Common myeloid progenitor, CD34-positive (primary cell): Measurements from ENCODE around the gene GUCY2C.
A peak's percentile ranks its signal among the peaks of the same experiment; 100 is the strongest.

Experiments used
- CTCF ChIA-PET: fragments of 350-600 bp; sonication (Branson Sonifier 250); formaldehyde crosslinking; loops from one replicate; lab custom pipeline; 2021; ENCODE audit warnings: antibody characterized with exemption; lab: Charles Lee
- POLR2A ChIA-PET: fragments of 350-600 bp; sonication (Branson Sonifier 250); formaldehyde crosslinking; loops from one replicate; lab custom pipeline; 2021; ENCODE audit warnings: antibody characterized with exemption; lab: Charles Lee
- DNase-seq, 3 donors: peaks; one replicate each; pipeline versions ENCODE4 v3.0.0 to v3.0.0-alpha.2; 2013
- H3K27ac ChIP-seq, 2 experiments: 1 replicate in 1 of 2; 2 replicates in 1 of 2; pipeline ENCODE4 v1.7.0; 2013; ENCODE audit warnings: inconsistent platforms in 2 of 2, low read length in 2 of 2, mild to moderate bottlenecking in 2 of 2, low read depth in 1 of 2, moderate library complexity in 1 of 2; ENCODE audit not compliant: severe bottlenecking in 2 of 2, insufficient read depth in 1 of 2, poor library complexity in 1 of 2
- H3K27me3 ChIP-seq, 5 experiments: replicated peaks in 2 of 5; 1 replicate in 3 of 5; 2 replicates in 2 of 5; pipeline versions ENCODE4 v1.6.1 to v1.7.0; 2013; ENCODE audit warnings: low read length in 4 of 5, mild to moderate bottlenecking in 2 of 5, moderate library complexity in 2 of 5, inconsistent platforms in 1 of 5; ENCODE audit not compliant: insufficient read depth in 5 of 5, control insufficient read depth in 4 of 5
- H3K36me3 ChIP-seq, 4 experiments: 1 replicate in 2 of 4; 2 replicates in 2 of 4; pipeline versions ENCODE4 v1.6.1 to v1.7.0; 2013; ENCODE audit warnings: low read length in 3 of 4, control low read depth in 1 of 4, mild to moderate bottlenecking in 1 of 4; ENCODE audit not compliant: control insufficient read depth in 4 of 4, insufficient read depth in 4 of 4
- H3K4me1 ChIP-seq, 4 experiments: 1 replicate in 3 of 4; 2 replicates in 1 of 4; pipeline versions ENCODE4 v1.6.1 to v1.7.1; 2013; ENCODE audit warnings: low read length in 3 of 4, mild to moderate bottlenecking in 3 of 4, control low read depth in 1 of 4, inconsistent platforms in 1 of 4, moderate library complexity in 1 of 4; ENCODE audit not compliant: control insufficient read depth in 4 of 4, insufficient read depth in 4 of 4; ENCODE audit errors: control extremely low read depth in 1 of 4
- H3K4me3 ChIP-seq, 7 experiments: 1 replicate in 4 of 7; 2 replicates in 3 of 7; pipeline versions ENCODE4 v1.5.1 to v1.7.0; 2013; ENCODE audit warnings: mild to moderate bottlenecking in 7 of 7, low read length in 6 of 7, moderate library complexity in 6 of 7, inconsistent platforms in 2 of 7, low read depth in 2 of 7, control low read depth in 1 of 7; ENCODE audit not compliant: insufficient read depth in 4 of 7, control insufficient read depth in 1 of 7; ENCODE audit errors: extremely low read depth in 1 of 7
- H3K9me3 ChIP-seq, 5 experiments: 1 replicate in 4 of 5; 2 replicates in 1 of 5; pipeline versions ENCODE4 v1.6.1 to v1.7.1; 2013; ENCODE audit warnings: low read length in 4 of 5, mild to moderate bottlenecking in 2 of 5, inconsistent platforms in 1 of 5, low read depth in 1 of 5, moderate library complexity in 1 of 5; ENCODE audit not compliant: control insufficient read depth in 4 of 5, insufficient read depth in 2 of 5; ENCODE audit errors: control extremely low read depth in 1 of 5
- WGBS: methylation state at CpG from one replicate; pipeline ENCODE4 v1.1.5; 2013; ENCODE audit not compliant: insufficient coverage; 5-methylcytosine and 5-hydroxymethylcytosine counted together

GUCY2C gene

DNA sequence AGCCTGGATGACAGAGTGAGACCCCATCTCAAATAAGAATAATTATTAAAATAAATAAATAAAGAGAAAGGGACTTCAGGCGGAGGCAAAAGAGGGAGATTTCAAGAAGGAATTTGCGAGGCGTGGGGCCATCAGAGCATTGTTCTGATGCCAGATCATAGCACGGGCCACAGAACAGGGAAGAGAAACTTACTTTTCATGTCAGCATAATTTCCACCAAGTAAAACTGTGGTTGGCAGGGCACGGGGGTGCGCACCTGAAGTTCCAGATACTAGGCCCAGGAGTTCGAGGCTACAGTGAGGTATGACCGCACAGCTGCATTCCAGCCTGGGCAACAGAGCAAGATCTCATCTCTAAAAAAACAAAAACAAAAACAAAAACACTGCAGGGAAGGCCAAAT is 117.8 kb downstream of the GUCY2C start:
- Histone ChIP-seq H3K36me3 (no peaks in the 10 kb centered on the region), H3K27me3 (peaks cover 0 to 19% (median 4%) of the 10 kb centered on the region in 5 experiments), H3K27ac (no peak overlapping the region), H3K4me1 (peaks cover 0 to 17% (median 3%) of the 10 kb centered on the region in 4 experiments), H3K9me3 (no peaks in the 10 kb centered on the region), H3K4me3 (no peak overlapping the region)
- ChIA-PET POLR2A (no interaction called here), CTCF (interaction anchor here (0.7 kb wide), 1 partner anchor 133 kb away, joined by 3 read pairs; no protein-coding TSS in a partner anchor)
- no peak for DNase-seq
- WGBS = 95% methylated on average over 4 of the region's 8 CpGs

DNA sequence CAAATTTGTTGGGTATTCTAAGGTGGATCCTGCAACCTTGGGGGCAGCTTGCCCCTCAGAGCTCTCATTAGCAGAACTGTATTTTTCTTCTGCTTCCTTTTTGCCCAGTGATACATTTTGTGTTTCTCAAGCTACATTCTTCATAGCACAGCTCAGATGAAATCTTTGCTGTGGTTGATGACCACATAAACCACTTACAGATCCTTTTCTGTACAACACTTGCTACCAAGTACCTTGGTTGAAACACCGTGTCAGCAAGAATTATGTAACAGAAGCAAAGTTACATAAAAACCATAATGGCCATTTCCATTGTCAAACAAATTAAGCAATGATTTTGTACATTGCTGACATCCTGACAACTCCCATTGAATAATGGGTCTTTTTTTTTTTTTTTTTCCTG is 119.1 kb downstream of the GUCY2C start:
- Histone ChIP-seq H3K9me3 (no peaks in the 10 kb centered on the region), H3K27ac (no peak overlapping the region), H3K36me3 (no peaks in the 10 kb centered on the region), H3K27me3 (peaks cover 0 to 28% (median 5%) of the 10 kb centered on the region in 5 experiments), H3K4me1 (peaks cover 0 to 17% (median 3%) of the 10 kb centered on the region in 4 experiments), H3K4me3 (no peak overlapping the region)
- ChIA-PET POLR2A (no interaction called here), CTCF (interaction anchor here (0.5 to 1.5 kb wide), 2 partner anchors 43 to 178 kb away, joined by 3 read pairs; no protein-coding TSS in a partner anchor)
- no CpG with 5 or more reads among the region's 1 CpG for WGBS
- DNase-seq = peak; percentile 58 to 92 (median 89)

DNA sequence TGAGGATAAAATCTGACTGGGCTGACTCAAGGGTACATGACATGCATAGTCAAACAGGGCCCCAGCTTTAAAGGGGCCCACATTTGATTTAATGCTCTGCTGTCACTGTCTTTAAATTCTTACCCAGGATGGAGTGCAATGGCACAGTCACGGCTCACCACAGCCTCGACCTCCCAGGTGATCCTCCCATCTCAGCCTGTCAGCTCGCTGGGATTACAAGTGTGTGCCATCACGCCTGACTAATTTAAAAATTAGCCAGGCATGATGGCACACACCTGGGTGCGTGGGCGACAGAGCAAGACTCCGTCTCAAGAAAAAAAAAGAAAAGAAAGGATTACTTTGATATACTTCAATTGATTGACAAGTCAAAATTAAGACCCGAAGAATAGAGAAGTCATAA is 119.5 kb downstream of the GUCY2C start:
- DNase-seq = no peak
- CTCF ChIA-PET = interaction anchor here (1.5 kb wide), 1 partner anchor 43 kb away, joined by 3 read pairs; no protein-coding TSS in a partner anchor
- H3K4me1 ChIP-seq = peaks cover 0 to 17% (median 3%) of the 10 kb centered on the region in 4 experiments
- no peak overlapping the region for H3K4me3 ChIP-seq
- POLR2A ChIA-PET = no interaction called here
- WGBS = 73% methylated on average over 8 of the region's 8 CpGs
- no peaks in the 10 kb centered on the region for H3K9me3 ChIP-seq
- H3K27ac ChIP-seq = no peak overlapping the region
- H3K36me3 ChIP-seq = no peaks in the 10 kb centered on the region
- peaks cover 0 to 31% (median 5%) of the 10 kb centered on the region in 5 experiments for H3K27me3 ChIP-seq

DNA sequence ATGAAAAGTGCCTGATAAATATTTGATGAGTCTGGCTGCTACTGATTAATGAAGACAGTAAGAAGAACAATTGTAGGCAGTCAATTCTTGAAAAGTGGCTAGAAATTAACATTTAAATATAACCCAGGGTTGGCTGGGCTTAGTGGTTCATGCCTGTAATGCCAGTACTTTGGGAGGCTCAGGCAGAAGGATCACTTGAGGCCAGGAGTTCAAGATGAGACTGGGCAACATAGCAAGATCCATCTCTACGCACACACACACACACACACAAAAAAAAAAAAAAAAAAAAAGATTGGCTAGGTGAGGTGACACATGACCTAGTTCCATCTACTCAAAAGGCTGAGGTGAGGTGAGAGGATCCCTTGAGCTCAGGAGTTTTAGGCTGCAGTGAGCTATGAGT is 120.8 kb downstream of the GUCY2C start:
- CTCF ChIA-PET = no interaction called here
- H3K4me1 ChIP-seq = peaks cover 0 to 17% (median 3%) of the 10 kb centered on the region in 4 experiments
- H3K36me3 ChIP-seq = no peaks in the 10 kb centered on the region
- peaks cover 2 to 35% (median 7%) of the 10 kb centered on the region in 5 experiments for H3K27me3 ChIP-seq
- H3K4me3 ChIP-seq = no peak overlapping the region
- POLR2A ChIA-PET = no interaction called here
- no CpG with 5 or more reads among the region's 1 CpG for WGBS
- H3K9me3 ChIP-seq = no peaks in the 10 kb centered on the region
- no peak overlapping the region for H3K27ac ChIP-seq
- no peak for DNase-seq

DNA sequence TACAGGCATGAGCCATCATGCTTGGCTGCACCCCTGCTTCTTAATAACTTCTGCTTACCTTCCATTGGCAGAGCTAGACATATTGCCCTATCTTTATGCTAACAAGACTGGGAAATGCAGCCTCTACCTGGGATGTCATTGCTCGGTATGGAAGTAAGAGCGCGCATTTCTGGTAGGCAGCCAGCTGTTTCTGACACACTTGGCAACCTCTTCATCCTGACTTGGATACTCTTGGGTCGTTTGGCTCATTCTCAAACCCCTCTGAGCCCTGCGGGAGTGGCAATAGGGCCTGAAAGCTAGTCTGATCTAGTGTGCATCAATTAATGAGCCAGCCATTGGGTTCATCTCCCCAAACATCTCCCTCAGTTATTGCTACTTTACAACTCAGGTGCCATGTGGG is 123.3 kb downstream of the GUCY2C start:
- H3K27ac ChIP-seq = no peak overlapping the region
- CTCF ChIA-PET = interaction anchor here (0.8 to 1.3 kb wide), 2 partner anchors 27 to 46 kb away, joined by 3 to 4 read pairs; no protein-coding TSS in a partner anchor
- H3K27me3 ChIP-seq = peaks cover 2 to 53% (median 15%) of the 10 kb centered on the region in 5 experiments
- WGBS = 98% methylated on average over 5 of the region's 5 CpGs
- H3K9me3 ChIP-seq = no peaks in the 10 kb centered on the region
- DNase-seq = no peak
- H3K4me1 ChIP-seq = peaks cover 0 to 15% (median 3%) of the 10 kb centered on the region in 4 experiments
- POLR2A ChIA-PET = no interaction called here
- H3K36me3 ChIP-seq = no peaks in the 10 kb centered on the region
- no peak overlapping the region for H3K4me3 ChIP-seq

DNA sequence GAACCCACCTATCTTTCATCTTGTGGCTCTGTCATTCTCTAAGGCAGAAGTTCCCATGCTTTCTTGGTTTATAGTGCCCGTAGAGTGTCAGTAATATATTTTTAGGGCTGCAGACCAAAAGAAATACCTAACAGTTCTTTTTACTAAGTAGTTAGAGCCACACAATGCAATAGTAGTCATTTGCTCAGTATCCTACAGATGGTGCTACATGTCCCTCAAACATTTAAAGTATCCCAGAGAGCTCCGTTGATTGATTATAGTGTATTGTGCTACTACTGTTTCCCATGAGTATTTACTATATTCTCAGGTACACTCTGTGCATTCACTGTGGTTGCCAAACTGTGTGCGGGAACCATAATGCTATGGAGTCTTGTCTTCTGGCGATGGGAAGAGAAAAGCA is 124.0 kb downstream of the GUCY2C start:
- CTCF ChIA-PET = interaction anchor here (0.8 to 1.4 kb wide), 3 partner anchors 18 to 47 kb away, joined by 3 to 4 read pairs (median 3); no protein-coding TSS in a partner anchor
- H3K4me1 ChIP-seq = peaks cover 0 to 18% (median 8%) of the 10 kb centered on the region in 4 experiments
- DNase-seq = no peak

DNA sequence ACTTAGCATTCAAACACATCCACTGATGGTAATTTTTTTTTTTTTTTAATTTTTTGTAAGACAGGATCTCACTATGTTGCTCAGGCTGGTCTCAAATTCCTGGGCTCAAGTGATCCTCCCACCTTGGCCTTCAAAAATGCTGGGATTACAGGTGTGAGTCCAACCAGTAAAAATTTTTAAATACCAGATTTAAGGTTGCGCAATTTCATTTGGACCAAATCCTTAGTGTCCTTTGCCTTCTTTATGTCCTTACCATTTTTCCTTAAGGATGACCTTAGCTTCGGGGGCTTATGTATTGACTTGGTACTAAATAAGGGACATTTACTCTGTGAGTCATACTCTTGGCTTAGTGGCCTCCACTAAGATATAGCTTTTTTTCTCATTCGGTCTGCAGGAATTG is 124.6 kb downstream of the GUCY2C start:
- WGBS = 100% methylated on average over 2 of the region's 3 CpGs
- POLR2A ChIA-PET = no interaction called here
- Histone ChIP-seq H3K4me1 (peaks cover 0 to 17% (median 10%) of the 10 kb centered on the region in 4 experiments), H3K4me3 (no peak overlapping the region), H3K36me3 (no peaks in the 10 kb centered on the region), H3K27me3 (peaks cover 2 to 66% (median 17%) of the 10 kb centered on the region in 5 experiments), H3K27ac (no peak overlapping the region), H3K9me3 (no peaks in the 10 kb centered on the region)
- DNase-seq = no peak
- CTCF ChIA-PET = interaction anchor here (0.6 to 1.4 kb wide), 5 partner anchors 17 to 231 kb away, joined by 3 to 4 read pairs (median 3); no protein-coding TSS in a partner anchor

More for the DNA sequence above, 124.0 kb downstream of the GUCY2C start:
- H3K4me3 ChIP-seq = no peak overlapping the region
- POLR2A ChIA-PET = interaction anchor here (0.6 kb wide), 1 partner anchor 1408 kb away, joined by 4 read pairs; no protein-coding TSS in a partner anchor
- H3K27me3 ChIP-seq = peaks cover 2 to 60% (median 17%) of the 10 kb centered on the region in 5 experiments
- H3K9me3 ChIP-seq = no peaks in the 10 kb centered on the region
- H3K36me3 ChIP-seq = no peaks in the 10 kb centered on the region
- 100% methylated on average over 1 of the region's 4 CpGs for WGBS
- H3K27ac ChIP-seq = no peak overlapping the region
